Epithelial cell of proximal tubule (primary cell): ENCODE data around the gene ARID3A. TPM values are rescaled to one million over a fixed set of nuclear protein-coding genes. Genes with fewer than 3 reads are reported as not detected.
"Not testable (repeated sequence)": the region's sequence is repeated elsewhere in the genome, so short reads cannot be mapped to it uniquely, and the experiment has no call there.

Experiments used
- DNase-seq: peaks from one replicate; pipeline ENCODE4 v3.0.0-alpha.2; 2011; ENCODE audit warnings: low read depth
- H3K4me3 ChIP-seq: 2 replicates; pipeline ENCODE4 v1.5.1; 2011; ENCODE audit warnings: low read depth, mild to moderate bottlenecking, low read length
- CTCF ChIP-seq: conservative IDR thresholded peaks from 2 replicates; pipeline ENCODE4 v1.5.1; 2012; ENCODE audit warnings: low read depth, mild to moderate bottlenecking, low read length
- total RNA-seq: library from RNA; depleted of rRNA; stranded (reverse); fragments of >200 nt; gene quantifications from 2 replicates; pipeline ENCODE4 v1.2.3, GENCODE V29; 2015

Gene ARID3A
- total RNA-seq, 1 donor from 2014 or later, result 37.0 TPM

GRCh38 chr19:888581-889385 lies 37.1 kb upstream of the ARID3A start:
- DNase-seq, result no peak
- no peak for TF ChIP-seq CTCF
- H3K4me3 ChIP-seq, result no peak overlapping the region

DNA sequence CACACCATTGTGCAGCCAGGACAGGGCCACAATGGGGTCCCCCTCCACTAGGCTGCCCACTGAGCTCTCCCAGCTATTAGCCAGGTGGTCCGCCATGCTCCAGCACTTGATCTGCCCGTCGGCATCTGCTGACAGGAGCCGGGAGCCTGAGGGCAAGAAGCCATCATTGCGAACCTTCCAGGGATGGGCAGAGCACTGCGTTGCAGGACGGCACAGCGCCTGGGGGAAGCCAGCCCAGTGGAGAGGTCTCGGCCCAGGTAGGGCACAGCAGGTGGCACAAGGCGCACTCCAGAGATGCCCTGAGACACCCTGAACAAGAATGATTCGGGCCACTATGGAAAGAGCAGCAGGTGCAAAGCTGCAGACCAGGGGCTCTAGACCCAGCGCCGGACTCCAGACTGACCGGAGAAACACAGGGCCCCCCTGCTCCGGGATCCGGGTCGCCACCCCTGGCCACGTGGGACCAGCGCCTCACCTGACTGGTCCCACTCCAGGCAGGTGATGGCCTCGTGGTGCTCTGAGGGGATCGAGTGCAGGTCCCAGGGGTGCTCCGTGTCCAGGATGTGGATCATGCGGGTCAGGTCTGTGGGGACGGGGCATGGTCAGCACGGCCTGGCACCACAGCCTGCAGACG lies 36.1 kb upstream of the ARID3A start:
- H3K4me3 ChIP-seq, result no peak overlapping the region
- no peak for DNase-seq
- no peak for TF ChIP-seq CTCF

DNA sequence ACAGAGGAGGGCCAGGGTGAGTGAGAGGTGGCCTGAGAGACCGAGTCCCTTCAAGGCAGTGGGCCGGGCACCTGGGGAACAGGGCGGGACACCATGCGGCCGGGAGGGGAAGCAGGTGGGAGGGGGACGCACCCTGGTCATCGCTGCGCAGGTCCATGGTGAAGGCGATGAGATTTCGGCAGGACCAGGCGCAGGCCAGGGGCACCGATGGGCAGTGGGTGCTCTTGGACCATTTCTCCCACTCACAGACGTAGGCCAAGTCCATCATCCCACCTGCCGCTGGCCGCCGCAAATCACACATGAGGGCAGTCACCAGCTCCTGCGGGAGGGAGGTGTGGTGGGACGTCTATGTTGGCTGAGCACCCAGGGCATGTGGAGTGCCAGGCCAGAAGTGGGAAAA lies 35.0 kb upstream of the ARID3A start:
- no peak for TF ChIP-seq CTCF
- H3K4me3 ChIP-seq, result no peak overlapping the region
- DNase-seq, result no peak

DNA sequence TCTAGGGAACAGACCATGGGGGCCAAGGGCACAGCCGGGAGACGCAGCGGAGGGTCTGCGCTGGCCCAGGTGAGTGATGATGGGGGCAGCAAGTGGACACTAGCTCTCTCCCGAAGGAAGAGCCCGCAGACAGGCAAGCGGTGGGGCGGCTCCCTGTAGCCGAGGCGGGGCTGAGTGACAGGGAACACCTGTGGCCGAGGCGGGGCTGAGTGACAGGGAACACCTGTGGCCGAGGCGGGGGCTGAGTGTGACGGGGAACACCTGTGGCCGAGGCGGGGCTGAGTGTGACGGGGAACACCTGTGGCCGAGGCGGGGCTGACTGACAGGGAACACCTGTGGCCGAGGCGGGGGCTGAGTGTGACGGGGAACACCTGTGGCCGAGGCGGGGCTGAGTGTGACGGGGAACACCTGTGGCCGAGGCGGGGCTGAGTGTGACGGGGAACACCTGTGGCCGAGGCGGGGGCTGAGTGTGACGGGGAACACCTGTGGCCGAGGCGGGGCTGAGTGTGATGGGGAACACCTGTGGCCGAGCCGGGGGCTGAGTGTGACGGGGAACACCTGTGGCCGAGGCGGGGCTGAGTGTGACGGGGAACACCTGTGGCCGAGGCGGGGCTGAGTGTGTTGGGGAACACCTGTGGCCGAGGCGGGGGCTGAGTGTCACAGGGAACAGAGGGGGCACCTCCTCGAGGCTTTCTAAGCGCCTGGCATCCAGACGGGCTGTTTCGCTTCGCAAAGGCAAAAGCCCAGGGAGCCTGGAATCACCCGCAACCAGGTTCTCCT lies 34.2 kb upstream of the ARID3A start:
- DNase-seq, result not testable (repeated sequence)
- H3K4me3 ChIP-seq, result peak overlapping the region; percentile 89

- no peak for TF ChIP-seq CTCF
- peak overlapping the region; percentile 89 for H3K4me3 ChIP-seq
- DNase-seq, result no peak
Measured at GRCh38 chr19:892243-892893, 33.5 kb upstream of the ARID3A start.

DNA sequence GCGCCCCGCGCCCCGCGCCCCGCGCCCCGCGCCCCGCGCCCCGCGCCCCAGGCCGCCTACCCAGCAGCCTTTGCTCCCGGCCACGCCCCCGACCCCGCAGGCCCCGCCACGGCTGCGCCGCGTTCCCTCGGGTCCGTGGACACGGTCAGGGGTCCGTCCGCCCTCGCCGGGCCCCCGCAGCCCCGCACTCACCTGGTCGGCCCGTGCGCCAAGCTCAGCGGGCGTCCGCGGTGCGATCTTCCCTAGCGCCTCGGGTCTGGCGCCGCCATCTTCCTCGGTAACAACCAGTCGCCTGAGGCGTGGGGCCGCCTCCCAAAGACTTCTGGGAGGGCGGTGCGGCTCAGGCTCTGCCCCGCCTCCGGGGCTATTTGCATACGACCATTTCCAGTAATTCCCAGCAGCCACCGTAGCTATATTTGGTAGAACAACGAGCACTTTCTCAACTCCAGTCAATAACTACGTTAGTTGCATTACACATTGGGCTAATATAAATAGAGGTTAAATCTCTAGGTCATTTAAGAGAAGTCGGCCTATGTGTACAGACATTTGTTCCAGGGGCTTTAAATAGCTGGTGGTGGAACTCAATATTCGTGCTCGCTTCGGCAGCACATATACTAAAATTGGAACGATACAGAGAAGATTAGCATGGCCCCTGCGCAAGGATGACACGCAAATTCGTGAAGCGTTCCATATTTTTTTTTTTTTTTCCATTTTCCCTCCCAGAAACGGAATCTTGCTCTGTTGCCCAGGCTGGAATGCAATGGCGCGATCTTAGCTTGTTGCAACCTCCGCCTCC lies 32.7 kb upstream of the ARID3A start, which contains the start of the genes MED16 and RNU6-9:
TSS of gene MED16 (minus strand) at position 294 of the 796 bp plus-strand sequence. CDS start 2,056 bp downstream, outside the sequence.
TSS of gene RNU6-9 (plus strand) at position 591 of the 796 bp plus-strand sequence.
- DNase-seq, result peak; percentile 59
- no peak for TF ChIP-seq CTCF
- peak within 1 kb of the TSS; percentile 89 for H3K4me3 ChIP-seq
